HG03469 (cell line): ENCODE data around the gene LHX3.

Source experiments
- ATAC-seq: cut with Tn5 transposase; IDR thresholded peaks from one replicate; pipeline ENCODE4 v1.9.1; 2021; ENCODE audit warnings: mild to moderate bottlenecking, moderate library complexity, moderate number of reproducible peaks; ENCODE audit not compliant: unreplicated experiment

The LHX3 gene

GRCh38 chr9:136179761-136180160 lies 25.2 kb downstream of the LHX3 start:
- ATAC-seq = no peak

GRCh38 chr9:136179101-136179616 lies 25.8 kb downstream of the LHX3 start:
- no peak for ATAC-seq

GRCh38 chr9:136178773-136179075 lies 26.2 kb downstream of the LHX3 start:
- no peak for ATAC-seq

GRCh38 chr9:136178061-136178772 lies 26.7 kb downstream of the LHX3 start:
- no peak for ATAC-seq

GRCh38 chr9:136177224-136177623 lies 27.7 kb downstream of the LHX3 start:
- ATAC-seq = no peak

GRCh38 chr9:136175616-136176197 lies 29.2 kb downstream of the LHX3 start:
- ATAC-seq = no peak

- ATAC-seq = no peak
Measured at GRCh38 chr9:136174779-136175615, 29.9 kb downstream of the LHX3 start.

- ATAC-seq = no peak
Measured at GRCh38 chr9:136173648-136174290, 31.2 kb downstream of the LHX3 start.

- no peak for ATAC-seq
Measured at GRCh38 chr9:136172412-136173079, 32.4 kb downstream of the LHX3 start.

GRCh38 chr9:136171801-136172411 lies 33.0 kb downstream of the LHX3 start:
- ATAC-seq = no peak

GRCh38 chr9:136171009-136171800 lies 33.7 kb downstream of the LHX3 start:
- ATAC-seq = no peak

GRCh38 chr9:136170006-136170901 lies 34.7 kb downstream of the LHX3 start:
- no peak for ATAC-seq

- no peak for ATAC-seq
Measured at GRCh38 chr9:136169495-136169894, 35.4 kb downstream of the LHX3 start.

GRCh38 chr9:136163248-136163850 lies 41.6 kb downstream of the LHX3 start:
- no peak for ATAC-seq

- no peak for ATAC-seq
Measured at GRCh38 chr9:136160995-136161610, 43.8 kb downstream of the LHX3 start.

- ATAC-seq = no peak
Measured at GRCh38 chr9:136160381-136160841, 44.5 kb downstream of the LHX3 start.

- no peak for ATAC-seq
Measured at GRCh38 chr9:136159851-136160250, 45.1 kb downstream of the LHX3 start.
